Vagina (tissue), 2 donors: ENCODE data around the gene AWAT1.

Experiments
- POLR2A ChIP-seq, 2 donors: fragments of 450-650 bp; IDR thresholded peaks; one replicate each; pipeline ENCODE4 v1.6.1; 2017; ENCODE audit warnings: antibody characterized with exemption in 2 of 2, mild to moderate bottlenecking in 2 of 2, moderate library complexity in 2 of 2
- POLR2AphosphoS5 ChIP-seq, 2 donors: sonication (generic); formaldehyde crosslinking; IDR thresholded peaks; one replicate each; pipeline ENCODE4 v1.9.0; 2017; ENCODE audit warnings: antibody characterized with exemption in 2 of 2, mild to moderate bottlenecking in 2 of 2, low read depth in 1 of 2; ENCODE audit not compliant: insufficient read depth in 1 of 2
- TF ChIP-seq, protein P1 (sequence below), 3 experiments: fragments of 450-650 bp in 2 of 3; fragments of 200-600 bp in 1 of 3; sonication (generic) in 1 of 3; IDR thresholded peaks; one replicate each; pipeline ENCODE4 v1.5.1; 2017 to 2019; ENCODE audit warnings: antibody characterized with exemption in 3 of 3, mild to moderate bottlenecking in 2 of 3, moderate library complexity in 2 of 3

DNA sequence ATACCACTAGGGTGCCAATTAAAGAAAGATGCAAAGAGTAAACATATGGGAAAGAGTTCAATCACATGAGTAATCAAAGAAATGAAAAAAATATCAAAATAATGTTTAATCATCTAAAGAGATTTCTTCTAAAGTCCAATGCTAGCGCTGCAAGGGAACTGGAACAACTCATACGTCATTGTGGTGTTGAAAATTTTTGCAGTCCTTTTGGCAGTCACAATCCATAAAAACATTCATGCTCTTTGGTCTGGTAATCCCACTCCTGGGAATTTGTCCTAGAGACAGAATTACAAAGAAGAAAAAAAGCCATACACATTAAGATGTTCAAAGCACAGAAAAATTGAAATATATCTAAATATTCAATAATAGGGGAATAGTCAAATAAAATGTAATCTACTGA is 21.0 kb downstream of the AWAT1 start:
- TF ChIP-seq POLR2AphosphoS5 (IDR thresholded peaks at IDR 0.05; ENCODE audit: insufficient read depth in 1 of 2, low read depth in 1 of 2) (no peak), POLR2A (IDR thresholded peaks at IDR 0.05) (no peak)
- TF ChIP-seq, protein P1, sequence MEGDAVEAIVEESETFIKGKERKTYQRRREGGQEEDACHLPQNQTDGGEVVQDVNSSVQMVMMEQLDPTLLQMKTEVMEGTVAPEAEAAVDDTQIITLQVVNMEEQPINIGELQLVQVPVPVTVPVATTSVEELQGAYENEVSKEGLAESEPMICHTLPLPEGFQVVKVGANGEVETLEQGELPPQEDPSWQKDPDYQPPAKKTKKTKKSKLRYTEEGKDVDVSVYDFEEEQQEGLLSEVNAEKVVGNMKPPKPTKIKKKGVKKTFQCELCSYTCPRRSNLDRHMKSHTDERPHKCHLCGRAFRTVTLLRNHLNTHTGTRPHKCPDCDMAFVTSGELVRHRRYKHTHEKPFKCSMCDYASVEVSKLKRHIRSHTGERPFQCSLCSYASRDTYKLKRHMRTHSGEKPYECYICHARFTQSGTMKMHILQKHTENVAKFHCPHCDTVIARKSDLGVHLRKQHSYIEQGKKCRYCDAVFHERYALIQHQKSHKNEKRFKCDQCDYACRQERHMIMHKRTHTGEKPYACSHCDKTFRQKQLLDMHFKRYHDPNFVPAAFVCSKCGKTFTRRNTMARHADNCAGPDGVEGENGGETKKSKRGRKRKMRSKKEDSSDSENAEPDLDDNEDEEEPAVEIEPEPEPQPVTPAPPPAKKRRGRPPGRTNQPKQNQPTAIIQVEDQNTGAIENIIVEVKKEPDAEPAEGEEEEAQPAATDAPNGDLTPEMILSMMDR (IDR thresholded peaks at IDR 0.05): no peak
